ENCODE data around the gene LRRC61. TPM values are rescaled to one million over a fixed set of nuclear protein-coding genes. Genes with fewer than 3 reads are reported as not detected.

LRRC61 gene
- total and polyA plus RNA-seq, 2 of the 13 experiments (the other 11 are each of a cell fraction or from before 2014, with no cell fraction given) = 33.0 to 34.8 TPM

DNA sequence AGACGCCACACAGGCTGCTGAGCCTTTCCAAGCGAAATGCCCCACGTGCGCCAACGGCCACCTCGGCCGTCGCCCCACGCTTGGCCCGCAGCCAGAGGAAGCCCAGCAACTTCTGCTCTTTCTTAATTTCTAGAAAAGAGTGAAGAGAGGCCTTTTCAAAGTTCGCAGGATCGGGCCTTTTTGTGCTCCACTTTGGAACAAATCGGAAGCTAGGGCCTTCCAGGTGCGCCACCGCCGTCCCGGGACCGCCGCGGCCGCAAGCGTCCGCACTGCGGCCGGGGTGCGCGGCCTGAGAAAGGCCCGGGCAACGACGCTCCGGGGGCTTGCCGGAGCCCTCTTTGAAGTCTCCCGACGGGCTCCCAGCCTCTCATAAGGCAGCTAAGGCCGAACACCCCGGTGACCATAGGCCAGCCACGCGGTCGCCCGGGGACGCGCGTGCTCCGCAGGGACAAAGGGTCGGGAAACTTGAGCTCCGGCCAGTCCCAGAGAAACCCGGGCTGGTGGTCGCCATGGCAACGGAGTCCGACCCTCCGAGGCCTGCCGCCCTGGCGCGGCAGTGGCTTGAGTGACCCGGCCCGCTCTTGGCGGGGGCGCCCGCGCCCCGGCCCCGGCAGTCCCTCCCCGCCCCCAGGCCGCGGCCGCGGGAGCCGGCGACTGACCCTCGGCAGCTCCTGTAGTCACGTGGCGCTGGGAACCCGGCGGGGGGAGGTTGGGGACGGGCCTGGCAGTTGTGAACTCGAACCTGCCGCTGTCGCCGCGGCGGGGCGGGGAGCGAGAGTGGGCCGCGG lies 45.1 kb downstream of the LRRC61 start, which contains the start of gene REPIN1 (continued):
- peak; percentile 5; the same call in 1 of the 2 replicates for TF ChIP-seq FOXA3 (CRISPR knock-in tag; IDR thresholded peaks at IDR 0.05)
- TF ChIP-seq, protein P1, sequence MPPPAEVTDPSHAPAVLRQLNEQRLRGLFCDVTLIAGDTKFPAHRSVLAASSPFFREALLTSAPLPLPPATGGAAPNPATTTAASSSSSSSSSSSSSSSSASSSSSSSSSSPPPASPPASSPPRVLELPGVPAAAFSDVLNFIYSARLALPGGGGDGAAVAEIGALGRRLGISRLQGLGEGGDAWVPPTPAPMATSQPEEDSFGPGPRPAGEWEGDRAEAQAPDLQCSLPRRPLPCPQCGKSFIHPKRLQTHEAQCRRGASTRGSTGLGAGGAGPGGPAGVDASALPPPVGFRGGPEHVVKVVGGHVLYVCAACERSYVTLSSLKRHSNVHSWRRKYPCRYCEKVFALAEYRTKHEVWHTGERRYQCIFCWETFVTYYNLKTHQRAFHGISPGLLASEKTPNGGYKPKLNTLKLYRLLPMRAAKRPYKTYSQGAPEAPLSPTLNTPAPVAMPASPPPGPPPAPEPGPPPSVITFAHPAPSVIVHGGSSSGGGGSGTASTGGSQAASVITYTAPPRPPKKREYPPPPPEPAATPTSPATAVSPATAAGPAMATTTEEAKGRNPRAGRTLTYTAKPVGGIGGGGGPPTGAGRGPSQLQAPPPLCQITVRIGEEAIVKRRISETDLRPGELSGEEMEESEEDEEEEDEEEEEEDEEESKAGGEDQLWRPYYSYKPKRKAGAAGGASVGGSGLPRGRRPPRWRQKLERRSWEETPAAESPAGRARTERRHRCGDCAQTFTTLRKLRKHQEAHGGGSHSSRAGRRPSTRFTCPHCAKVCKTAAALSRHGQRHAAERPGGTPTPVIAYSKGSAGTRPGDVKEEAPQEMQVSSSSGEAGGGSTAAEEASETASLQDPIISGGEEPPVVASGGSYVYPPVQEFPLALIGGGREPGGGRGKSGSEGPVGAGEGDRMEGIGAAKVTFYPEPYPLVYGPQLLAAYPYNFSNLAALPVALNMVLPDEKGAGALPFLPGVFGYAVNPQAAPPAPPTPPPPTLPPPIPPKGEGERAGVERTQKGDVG (CRISPR knock-in tag; IDR thresholded peaks at IDR 0.05; ENCODE audit: borderline replicate concordance) = no peak
- TF ChIP-seq MAFG (CRISPR knock-in tag; IDR thresholded peaks at IDR 0.05) = no peak
- TF ChIP-seq HES4 (CRISPR knock-in tag; IDR thresholded peaks at IDR 0.05; ENCODE audit: borderline replicate concordance) = peak; percentile 25; the same call in 1 of the 2 replicates
- peak in 1 of 2 experiments; percentile 27; a peak in 1 of 4 replicates for TF ChIP-seq NR2F1 (CRISPR knock-in tag; IDR thresholded peaks at IDR 0.05)
- peak; percentile 60 for TF ChIP-seq XRCC5 (optimal IDR thresholded peaks at IDR 0.05; ENCODE audit: low read length)
- TF ChIP-seq, protein P2, sequence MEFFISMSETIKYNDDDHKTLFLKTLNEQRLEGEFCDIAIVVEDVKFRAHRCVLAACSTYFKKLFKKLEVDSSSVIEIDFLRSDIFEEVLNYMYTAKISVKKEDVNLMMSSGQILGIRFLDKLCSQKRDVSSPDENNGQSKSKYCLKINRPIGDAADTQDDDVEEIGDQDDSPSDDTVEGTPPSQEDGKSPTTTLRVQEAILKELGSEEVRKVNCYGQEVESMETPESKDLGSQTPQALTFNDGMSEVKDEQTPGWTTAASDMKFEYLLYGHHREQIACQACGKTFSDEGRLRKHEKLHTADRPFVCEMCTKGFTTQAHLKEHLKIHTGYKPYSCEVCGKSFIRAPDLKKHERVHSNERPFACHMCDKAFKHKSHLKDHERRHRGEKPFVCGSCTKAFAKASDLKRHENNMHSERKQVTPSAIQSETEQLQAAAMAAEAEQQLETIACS (CRISPR knock-in tag; IDR thresholded peaks at IDR 0.05) = peak; percentile 81
- no peak for TF ChIP-seq FOXK2 (IDR thresholded peaks at IDR 0.05)
- peak; percentile 4 for TF ChIP-seq GATAD2A (CRISPR knock-in tag; IDR thresholded peaks at IDR 0.05)
- no peak for TF ChIP-seq RARG (CRISPR knock-in tag; IDR thresholded peaks at IDR 0.05; ENCODE audit: low read depth)
- TF ChIP-seq, protein P3, sequence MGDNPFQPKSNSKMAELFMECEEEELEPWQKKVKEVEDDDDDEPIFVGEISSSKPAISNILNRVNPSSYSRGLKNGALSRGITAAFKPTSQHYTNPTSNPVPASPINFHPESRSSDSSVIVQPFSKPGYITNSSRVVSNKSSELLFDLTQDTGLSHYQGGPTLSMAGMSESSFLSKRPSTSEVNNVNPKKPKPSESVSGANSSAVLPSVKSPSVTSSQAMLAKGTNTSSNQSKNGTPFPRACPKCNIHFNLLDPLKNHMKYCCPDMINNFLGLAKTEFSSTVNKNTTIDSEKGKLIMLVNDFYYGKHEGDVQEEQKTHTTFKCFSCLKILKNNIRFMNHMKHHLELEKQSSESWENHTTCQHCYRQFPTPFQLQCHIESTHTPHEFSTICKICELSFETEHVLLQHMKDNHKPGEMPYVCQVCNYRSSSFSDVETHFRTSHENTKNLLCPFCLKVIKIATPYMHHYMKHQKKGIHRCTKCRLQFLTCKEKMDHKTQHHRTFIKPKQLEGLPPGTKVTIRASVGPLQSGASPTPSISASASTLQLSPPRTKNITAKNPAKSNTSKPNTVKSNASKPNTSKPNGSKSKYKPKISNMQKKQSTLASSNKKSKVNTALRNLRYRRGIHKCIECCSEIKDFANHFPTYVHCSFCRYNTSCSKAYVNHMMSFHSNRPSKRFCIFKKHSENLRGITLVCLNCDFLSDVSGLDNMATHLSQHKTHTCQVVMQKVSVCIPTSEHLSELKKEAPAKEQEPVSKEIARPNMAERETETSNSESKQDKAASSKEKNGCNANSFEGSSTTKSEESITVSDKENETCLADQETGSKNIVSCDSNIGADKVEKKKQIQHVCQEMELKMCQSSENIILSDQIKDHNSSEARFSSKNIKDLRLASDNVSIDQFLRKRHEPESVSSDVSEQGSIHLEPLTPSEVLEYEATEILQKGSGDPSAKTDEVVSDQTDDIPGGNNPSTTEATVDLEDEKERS (CRISPR knock-in tag; IDR thresholded peaks at IDR 0.05) = no peak
- no peak; the same call in 1 of the 2 replicates for TF ChIP-seq ZNF138 (CRISPR knock-in tag; IDR thresholded peaks at IDR 0.05; ENCODE audit: low read depth)
- TF ChIP-seq, protein P4, sequence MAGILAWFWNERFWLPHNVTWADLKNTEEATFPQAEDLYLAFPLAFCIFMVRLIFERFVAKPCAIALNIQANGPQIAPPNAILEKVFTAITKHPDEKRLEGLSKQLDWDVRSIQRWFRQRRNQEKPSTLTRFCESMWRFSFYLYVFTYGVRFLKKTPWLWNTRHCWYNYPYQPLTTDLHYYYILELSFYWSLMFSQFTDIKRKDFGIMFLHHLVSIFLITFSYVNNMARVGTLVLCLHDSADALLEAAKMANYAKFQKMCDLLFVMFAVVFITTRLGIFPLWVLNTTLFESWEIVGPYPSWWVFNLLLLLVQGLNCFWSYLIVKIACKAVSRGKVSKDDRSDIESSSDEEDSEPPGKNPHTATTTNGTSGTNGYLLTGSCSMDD (CRISPR knock-in tag; IDR thresholded peaks at IDR 0.05) = no peak
- TF ChIP-seq ETV5 (CRISPR knock-in tag; IDR thresholded peaks at IDR 0.05; ENCODE audit: borderline replicate concordance) = peak; percentile 21; the same call in 1 of the 2 replicates
- TF ChIP-seq MTF2 (CRISPR knock-in tag; IDR thresholded peaks at IDR 0.05; ENCODE audit: borderline replicate concordance) = peak; percentile 84; the same call in 1 of the 2 replicates
- TF ChIP-seq ZNF562 (CRISPR knock-in tag; IDR thresholded peaks at IDR 0.05; ENCODE audit: borderline replicate concordance) = 0 out of 2 replicates have a peak, but pooled peaks have one; percentile 49
- TF ChIP-seq MTF1 (CRISPR knock-in tag; IDR thresholded peaks at IDR 0.05) = peak; percentile 79
- peak; percentile 76; the same call in 1 of the 2 replicates for TF ChIP-seq ZNF879 (CRISPR knock-in tag; IDR thresholded peaks at IDR 0.05)
- TF ChIP-seq, protein P5, sequence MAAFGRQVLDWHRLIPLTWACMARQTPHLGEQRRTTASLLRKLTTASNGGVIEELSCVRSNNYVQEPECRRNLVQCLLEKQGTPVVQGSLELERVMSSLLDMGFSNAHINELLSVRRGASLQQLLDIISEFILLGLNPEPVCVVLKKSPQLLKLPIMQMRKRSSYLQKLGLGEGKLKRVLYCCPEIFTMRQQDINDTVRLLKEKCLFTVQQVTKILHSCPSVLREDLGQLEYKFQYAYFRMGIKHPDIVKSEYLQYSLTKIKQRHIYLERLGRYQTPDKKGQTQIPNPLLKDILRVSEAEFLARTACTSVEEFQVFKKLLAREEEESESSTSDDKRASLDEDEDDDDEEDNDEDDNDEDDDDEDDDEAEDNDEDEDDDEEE (CRISPR knock-in tag; IDR thresholded peaks at IDR 0.05) = peak; percentile 73

All from HepG2 (cell line).